ENCODE measurements around the gene UBB.

GRCh38 chr17:16345565-16345964 lies 35.3 kb upstream of the UBB start:
- TF ChIP-seq CTCF (conservative IDR thresholded peaks at IDR 0.05; ENCODE audit: low read length) (no peak), EZH2phosphoT487 (IDR thresholded peaks at IDR 0.05; ENCODE audit: borderline replicate concordance, low read depth, low read length) (no peak)
